UCSD-AML1 (cell line): ENCODE measurements around the gene EXOG.
A peak's percentile ranks its signal among the peaks of the same experiment; 100 is the strongest.

Experiments
- DNase-seq: peaks from one replicate; lab custom pipeline; 2025; ENCODE audit not compliant: unreplicated experiment; lab: John Stamatoyannopoulos, UW

The EXOG gene

GRCh38 chr3:38472342-38472741 is 23.8 kb upstream of the EXOG start:
- no peak for DNase-seq

DNA sequence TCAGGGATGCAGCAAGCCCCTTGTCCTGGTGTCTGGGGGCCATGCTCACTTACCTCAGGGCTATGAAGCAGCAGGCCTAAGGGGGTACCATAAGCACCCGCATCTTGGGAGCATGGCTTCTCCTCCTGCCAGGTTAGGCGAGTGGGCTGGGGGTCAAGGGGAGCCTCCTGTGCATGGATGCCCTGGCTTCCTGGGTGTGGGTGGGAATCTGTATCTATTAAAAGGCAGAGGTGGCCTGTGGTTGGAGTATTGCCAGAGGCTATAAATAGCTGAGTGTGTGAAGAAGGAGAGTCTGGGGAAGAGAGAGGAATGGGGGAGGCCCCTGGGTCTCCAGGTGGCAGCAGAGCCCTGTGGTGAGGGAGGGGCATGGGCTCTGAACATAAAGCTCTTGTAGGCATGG is 22.9 kb upstream of the EXOG start:
- DNase-seq = no peak

GRCh38 chr3:38474928-38475605 is 21.1 kb upstream of the EXOG start:
- no peak for DNase-seq

- no peak for DNase-seq
Measured at GRCh38 chr3:38475716-38476115, 20.4 kb upstream of the EXOG start.

DNA sequence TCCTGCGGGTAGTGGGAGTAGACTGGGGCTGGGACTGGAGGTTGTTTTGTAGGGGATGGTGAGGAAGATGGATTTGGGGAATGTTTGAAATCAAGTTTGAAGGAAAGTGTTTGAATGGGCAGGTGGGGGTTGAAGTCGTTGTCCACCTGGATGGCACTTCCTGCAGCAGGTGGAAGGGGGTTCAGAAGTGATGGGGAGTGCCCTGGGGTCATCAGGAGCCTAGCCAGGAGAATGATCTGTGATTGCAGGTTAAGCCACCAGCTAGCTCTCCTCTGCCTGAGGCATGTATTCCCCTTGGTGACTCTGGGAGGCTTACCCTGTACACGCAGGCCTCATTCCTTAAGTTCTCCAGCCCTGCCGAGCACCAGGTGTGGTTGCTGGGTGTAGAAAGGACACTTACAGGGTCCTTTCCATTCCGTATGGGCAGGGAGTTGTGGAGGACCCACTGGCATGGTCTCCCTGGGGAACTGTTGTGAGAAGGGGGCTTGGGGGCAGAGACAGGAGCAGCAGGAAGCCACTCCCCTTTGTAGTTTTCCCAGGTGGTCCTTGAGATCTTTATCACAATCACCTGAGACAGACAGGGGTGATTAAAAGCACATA is 19.9 kb upstream of the EXOG start:
- DNase-seq = no peak

- no peak for DNase-seq
Measured at GRCh38 chr3:38477057-38477820, 18.9 kb upstream of the EXOG start.

- DNase-seq = no peak
Measured at GRCh38 chr3:38477839-38478450, 18.2 kb upstream of the EXOG start.

DNA sequence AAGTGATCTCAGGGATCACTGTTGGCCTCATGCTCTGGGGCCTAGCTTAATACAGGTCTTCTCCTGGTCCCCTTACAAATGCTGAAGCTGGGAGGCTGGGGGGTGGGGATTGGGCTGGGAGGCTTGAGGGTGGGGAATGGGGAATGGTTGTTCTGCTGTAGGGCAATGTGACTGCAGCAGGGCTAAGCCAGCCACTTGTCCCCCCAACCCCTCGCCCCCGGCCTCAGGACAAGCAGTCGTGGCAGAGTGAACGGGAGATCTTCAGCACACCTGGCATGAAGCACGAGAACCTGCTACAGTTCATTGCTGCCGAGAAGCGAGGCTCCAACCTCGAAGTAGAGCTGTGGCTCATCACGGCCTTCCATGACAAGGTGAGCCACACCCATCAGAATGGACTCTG is 17.2 kb upstream of the EXOG start:
- no peak for DNase-seq

GRCh38 chr3:38479431-38480092 is 16.6 kb upstream of the EXOG start:
- DNase-seq = peak; percentile 43

DNA sequence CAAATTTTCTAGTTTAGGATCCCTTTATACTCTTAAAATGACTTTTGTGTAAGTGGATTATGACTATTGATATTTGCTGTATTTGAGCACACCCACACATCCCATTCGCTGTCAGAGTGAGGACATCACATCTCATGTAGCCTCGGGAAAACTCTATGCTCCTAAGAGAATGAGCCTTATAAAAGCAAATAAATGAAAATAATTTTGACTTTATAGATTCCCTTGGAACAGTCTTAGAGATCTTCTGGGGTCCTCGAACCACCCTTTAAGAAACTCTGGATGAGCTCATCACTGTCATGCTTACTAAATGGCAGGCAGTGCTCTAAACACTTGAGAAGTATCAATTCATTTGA is 16.1 kb upstream of the EXOG start:
- no peak for DNase-seq

DNA sequence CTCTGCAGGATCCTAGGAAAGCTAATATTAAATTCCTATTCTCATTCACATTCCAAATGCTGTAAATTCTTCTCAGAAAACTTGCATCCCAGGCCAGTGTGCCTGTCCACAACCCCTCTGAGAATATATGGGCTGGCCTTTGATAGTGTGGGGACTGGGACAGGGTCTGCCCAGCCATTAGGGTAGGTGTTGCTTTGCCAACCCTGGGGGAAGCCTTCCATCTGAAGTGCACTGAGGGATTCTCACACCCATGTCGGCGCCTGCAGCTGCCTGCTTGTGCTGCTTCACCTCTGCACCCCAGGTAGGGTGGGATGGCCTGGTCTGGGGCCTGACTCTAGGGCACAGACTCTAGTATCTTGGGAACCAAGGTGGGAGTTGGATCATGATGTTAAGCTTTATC is 15.2 kb upstream of the EXOG start:
- no peak for DNase-seq

DNA sequence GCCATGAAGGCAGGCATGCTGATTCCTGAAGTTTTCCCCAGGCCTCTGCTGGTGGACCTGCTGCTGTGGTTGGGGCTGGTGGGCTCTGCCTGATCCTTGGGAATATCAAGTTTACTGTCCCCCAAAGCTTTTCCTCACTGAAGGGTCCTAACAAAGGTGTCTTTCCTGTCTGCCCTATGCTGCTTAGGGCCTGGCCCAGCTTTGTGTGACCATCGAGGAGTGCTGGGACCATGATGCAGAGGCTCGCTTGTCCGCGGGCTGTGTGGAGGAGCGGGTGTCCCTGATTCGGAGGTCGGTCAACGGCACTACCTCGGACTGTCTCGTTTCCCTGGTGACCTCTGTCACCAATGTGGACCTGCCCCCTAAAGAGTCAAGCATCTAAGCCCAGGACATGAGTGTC is 13.2 kb upstream of the EXOG start:
- no peak for DNase-seq

GRCh38 chr3:38487323-38487722 is 8.8 kb upstream of the EXOG start:
- DNase-seq = no peak

GRCh38 chr3:38488949-38489348 is 7.2 kb upstream of the EXOG start:
- no peak for DNase-seq

DNA sequence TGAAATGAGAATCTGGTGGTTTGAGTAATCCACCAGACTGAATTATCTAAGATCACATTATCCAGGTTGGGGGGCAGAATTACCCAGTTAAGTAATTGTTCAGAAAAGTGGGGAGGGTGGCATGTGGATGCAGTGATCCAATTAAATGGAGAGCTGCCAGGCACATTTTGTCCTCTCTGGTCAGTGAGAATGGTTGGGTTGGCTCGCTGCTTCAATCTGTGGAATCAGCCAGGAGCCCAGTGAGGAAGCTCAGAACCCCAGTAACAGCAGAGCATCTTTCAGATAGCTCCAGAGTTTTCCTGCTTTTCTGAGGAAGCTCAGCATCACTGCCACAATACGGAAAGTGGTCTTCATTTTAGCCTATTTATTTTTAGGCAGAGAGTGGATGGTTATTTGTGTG is 6.4 kb upstream of the EXOG start:
- DNase-seq = no peak

- DNase-seq = no peak
Measured at GRCh38 chr3:38490281-38491030, 5.7 kb upstream of the EXOG start.

DNA sequence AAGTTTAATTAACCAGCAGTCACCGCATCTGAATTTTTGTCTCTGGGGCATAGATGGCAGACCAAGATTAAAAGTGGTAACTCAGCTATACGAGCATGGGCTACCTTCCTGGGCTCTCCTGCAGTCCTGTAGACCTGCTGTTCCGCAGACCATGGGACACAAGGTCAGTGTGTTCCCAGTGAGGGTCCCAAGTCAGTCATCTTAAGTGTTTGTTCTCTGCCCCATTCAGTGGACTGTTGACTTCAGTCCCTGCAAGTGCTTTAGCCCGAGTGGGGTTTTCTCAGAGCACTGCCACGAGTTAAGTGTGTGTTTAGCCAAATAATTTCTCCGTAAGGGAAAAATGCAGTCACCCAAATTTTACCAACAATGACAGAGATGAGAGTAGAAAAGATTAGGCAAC is 4.9 kb upstream of the EXOG start:
- DNase-seq = no peak

DNA sequence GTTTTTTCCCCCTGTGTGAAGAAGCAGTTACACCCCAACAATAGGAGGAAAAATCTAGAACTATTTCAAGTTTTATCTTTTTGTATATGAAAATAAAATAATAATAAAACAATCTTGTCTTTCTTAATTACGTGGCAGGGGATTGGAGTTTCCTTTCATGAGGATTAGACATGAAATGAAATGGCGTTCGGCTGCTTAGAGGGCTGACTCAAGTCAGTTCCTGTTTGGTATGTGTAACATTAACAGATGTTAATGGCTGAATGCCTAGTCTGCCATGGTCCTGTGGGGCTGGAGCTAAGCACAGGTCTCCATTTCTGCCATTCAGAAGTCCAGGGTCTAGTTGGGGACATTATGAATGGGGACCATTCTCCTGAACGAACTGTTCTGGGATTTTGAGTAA is 3.1 kb upstream of the EXOG start:
- no peak for DNase-seq

DNA sequence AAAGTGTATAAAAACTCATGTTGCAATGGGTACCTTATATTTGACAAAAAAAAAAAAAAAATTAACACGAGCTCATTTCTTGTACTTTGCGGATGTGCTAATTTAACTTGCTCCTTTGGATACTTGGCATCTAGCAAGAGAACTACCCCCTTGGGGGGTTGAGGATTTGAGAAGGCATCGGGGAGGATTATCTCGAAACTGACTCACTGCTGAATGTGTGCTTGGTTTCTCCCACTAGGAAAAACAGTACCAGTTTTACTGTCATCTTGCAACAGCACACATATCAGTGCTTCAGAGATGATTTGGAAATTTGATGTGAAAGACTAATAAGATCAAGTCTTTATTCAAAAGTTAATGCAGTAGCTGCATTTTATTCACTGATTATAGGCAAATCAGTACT is 891 bp downstream of the EXOG start:
- no peak for DNase-seq

GRCh38 chr3:38500688-38501417 is 4.7 kb downstream of the EXOG start:
- DNase-seq = no peak
